GM18508 (cell line): ENCODE results near the gene DCLRE1C.
A peak's percentile ranks its signal among the peaks of the same experiment; 100 is the strongest.
"Not testable (repeated sequence)": the region's sequence is repeated elsewhere in the genome, so short reads cannot be mapped to it uniquely, and the experiment has no call there.

Source experiments
- ATAC-seq: cut with Tn5 transposase; IDR thresholded peaks from one replicate; pipeline ENCODE4 v1.9.1; 2021; ENCODE audit warnings: moderate number of reproducible peaks; ENCODE audit not compliant: insufficient read depth, unreplicated experiment

DCLRE1C gene

DNA sequence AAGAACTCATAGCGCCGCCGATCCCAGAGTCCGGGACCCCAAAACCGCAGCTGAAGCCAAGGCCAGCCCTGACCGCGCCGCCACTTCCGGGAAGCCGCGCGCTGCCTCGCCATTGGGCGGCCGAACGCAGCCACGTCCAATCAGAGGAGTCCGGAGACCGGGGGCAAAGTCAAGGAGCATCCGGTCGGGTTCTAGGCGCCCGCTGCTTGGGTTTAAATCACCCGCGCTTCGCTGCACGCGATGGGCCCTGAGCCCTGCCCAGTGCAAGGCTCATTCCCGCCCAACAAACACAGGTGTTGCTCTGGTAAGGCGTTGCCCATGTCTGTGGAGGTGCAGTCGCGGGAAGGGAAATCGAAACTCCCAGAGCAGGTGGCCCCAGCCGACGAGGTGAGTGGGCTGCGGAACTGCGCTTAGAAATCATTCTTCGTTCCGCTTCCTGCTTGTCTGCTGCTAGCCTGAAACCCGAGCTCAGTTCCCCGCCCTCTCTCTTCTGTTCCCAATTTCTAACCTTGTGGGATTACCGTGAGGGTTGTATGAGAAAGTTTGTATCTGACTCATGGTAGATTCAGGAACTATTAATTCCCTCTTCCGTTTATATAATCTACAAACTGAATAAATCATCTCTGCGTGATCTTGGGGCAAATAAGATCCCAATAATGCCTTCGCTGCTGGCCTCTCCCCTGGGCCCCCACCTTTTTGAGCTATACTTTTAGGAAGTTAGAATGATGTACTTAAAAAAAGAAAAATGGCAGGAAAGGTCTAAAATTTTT lies at the start of gene DCLRE1C:
TSS of gene DCLRE1C (minus strand) at position 96 of the 770 bp plus-strand sequence. CDS start at position 10, 86 bp downstream.
- peak; percentile 56 for ATAC-seq

- ATAC-seq, result no peak
Measured at GRCh38 chr10:14995964-14996565, 42.2 kb upstream of the DCLRE1C start.

- ATAC-seq, result not testable (repeated sequence)
Measured at GRCh38 chr10:14993500-14994455, 39.9 kb upstream of the DCLRE1C start.

DNA sequence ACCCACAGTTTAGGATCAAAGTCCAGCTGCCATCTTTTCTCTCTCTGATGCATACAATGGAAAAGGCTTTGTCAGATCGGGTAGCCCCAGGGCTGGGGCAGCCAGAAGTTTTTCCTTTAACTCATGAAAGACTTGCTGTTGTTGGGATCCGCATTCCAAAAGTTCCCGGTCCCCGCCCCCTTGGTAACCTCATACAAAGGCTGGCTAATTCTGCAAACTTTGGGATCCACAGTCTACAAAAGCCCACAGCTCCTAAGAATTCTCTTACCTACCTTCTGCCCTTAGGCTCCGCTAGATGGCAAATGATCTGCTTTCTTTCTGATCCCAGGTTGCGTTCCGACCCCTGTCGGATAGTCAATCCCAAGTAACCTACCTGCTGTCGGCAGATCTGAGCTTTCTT lies 38.4 kb upstream of the DCLRE1C start:
- not testable (repeated sequence) for ATAC-seq

- ATAC-seq, result not testable (repeated sequence)
Measured at GRCh38 chr10:14991035-14991749, 37.3 kb upstream of the DCLRE1C start.

- ATAC-seq, result not testable (repeated sequence)
Measured at GRCh38 chr10:14989552-14989951, 35.7 kb upstream of the DCLRE1C start.

DNA sequence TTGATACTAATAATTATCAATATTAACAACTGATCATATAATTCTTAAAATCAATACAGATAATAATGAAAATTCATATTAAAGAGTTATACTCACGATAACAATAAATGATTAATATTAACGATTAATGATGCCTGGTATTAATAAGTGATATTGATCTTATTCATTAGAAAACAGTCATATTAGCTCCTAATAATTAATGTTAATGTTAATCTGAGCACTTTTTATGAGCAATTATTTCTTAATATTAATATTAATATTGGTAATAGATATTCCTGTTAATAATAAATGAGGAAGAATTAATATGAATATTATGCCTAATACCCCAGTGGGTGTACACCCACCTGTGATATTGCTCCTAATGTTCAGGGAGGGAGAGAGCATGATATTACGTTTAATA lies 28.8 kb upstream of the DCLRE1C start:
- ATAC-seq, result no peak

DNA sequence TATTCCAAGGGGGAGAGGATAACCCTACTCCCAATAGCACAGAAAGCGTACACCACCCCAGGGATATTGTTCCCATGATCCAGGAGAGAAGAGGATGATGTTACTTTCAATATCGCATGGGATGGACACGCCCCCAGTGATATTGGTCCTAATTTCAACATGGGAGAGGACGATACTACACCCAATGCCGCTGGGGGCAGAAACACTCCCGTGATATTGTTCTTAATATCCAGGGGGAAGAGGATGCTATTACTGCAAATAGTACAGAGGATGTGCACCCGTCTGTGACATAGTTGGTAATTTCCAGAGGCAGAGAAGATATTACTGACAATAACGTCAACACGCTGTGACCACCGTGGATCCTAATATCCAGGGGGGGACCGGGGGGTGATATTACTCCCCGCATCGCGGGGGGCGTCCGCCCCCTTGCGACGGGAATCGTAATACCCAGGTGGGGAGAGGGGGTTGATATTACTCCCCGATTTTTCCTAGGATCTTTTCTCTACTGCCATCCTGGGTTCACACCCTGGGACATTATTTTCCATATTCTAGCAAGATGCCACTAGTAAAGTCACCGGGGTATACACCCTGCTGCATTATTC lies 21.9 kb upstream of the DCLRE1C start:
- ATAC-seq, result no peak

- not testable (repeated sequence) for ATAC-seq
Measured at GRCh38 chr10:14974153-14974998, 20.5 kb upstream of the DCLRE1C start.

DNA sequence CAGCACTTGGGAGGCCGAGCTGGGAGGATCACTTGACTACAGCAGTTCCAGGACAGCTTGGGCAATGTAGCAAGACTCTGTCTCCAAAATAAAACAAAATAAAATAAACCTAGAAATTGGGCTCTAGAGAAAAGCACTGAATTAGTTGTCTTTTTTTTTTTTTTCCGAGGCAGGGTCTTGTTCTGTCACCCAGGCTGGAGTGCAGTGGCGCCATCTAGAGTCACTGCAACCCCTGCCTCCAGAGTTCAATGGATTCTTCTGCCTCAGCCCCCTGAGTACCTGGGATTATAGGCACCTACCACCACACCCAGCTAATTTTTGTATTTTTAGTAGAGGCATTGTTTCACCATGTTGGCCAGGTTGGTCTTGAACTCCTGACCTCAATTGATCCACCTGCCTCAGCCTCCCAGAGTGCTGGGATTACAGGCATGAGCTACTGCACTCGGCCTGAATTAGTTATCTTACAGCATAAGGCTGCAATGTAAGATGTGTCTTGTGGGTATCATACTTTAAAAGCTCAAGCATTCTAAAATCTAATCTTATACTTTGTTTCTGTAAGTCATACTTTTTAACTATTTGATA lies 18.1 kb upstream of the DCLRE1C start:
- no peak for ATAC-seq

DNA sequence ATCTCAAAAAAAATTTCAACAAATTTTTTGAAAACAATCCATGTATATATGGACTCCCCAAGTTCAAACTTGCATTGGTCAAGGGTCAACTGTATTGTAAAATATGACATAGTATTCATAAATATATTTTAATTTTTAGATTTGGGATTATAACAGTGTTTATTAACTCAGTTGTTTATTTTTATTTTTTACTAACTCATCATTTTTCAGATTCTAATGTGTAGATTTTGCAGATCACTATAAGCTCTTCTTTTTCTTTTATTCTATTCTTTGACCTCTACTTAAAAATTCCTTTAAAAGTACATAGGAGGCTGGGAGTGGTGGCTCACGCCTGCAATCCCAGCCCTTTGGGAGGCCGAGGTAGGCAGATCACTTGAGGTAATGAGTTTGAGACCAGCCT lies 14.0 kb upstream of the DCLRE1C start:
- ATAC-seq, result no peak

GRCh38 chr10:14959221-14960057 lies 5.5 kb upstream of the DCLRE1C start, which contains the start of gene MEIG1:
Gene MEIG1 (plus strand): TSS chr10:14959388. CDS start chr10:14966469, 7,081 bp downstream.
- ATAC-seq, result peak; percentile 37

DNA sequence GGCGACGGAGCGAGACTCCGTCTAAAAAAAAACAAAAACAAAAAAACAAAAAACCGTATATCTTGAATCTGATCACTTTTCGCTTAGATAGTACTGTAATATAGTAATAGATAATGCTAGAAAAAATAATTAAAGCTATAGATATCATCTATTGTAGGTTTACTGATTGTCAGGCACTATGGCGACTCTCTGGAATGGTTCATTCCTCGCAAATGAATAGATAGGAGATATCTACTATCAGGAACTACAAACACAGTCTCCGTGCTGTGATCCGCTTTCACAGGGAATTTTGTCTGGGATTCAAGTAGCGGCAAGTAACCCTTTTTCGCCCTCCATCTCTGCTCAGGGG lies 5.0 kb upstream of the DCLRE1C start:
- ATAC-seq, result no peak

DNA sequence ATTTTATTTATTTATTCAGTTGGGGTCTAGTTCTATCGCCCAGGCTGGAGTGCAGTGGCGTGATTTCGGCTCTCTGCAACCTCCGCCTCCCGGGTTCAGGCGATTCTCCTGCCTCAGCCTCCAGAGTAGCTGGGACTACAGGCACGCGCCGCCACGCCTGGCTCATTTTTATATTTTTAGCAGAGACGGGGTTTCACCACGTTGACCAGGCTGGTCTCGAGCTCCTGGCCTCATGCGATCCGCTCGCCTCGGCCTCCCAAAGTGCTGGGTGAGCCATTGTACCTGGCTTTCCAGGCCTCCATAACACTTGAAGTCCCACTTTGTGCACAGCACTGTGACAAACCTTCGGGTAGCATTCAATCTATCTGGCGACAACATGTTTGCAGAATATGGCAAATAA lies 1.0 kb upstream of the DCLRE1C start:
- no peak for ATAC-seq

GRCh38 chr10:14953424-14954000 lies 384 bp downstream of the DCLRE1C start:
- ATAC-seq, result peak; percentile 31

- ATAC-seq, result no peak
Measured at GRCh38 chr10:14952851-14953423, 959 bp downstream of the DCLRE1C start.

DNA sequence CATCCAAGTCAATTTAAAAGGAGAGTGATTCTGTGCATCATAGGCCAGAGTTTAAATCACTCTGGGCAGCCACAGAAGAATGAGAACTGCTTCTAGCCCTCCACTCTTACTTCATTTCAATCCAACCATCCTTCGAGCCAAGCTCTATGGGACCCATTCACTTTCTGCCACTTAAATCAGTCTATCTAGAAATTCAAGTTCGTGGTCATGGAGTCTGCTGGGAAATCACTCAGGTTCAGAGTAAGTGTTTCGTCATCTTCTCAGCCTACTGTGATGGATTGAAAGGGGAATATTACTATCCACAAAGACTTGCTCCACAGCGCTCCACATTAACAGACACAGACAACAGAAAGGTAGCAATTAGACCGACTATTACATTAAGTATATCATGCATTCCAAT lies 4.6 kb downstream of the DCLRE1C start:
- ATAC-seq, result no peak
